CD4-positive, alpha-beta T cell (primary cell): ENCODE data around the gene ACAD11. TPM values are rescaled to one million over a fixed set of nuclear protein-coding genes. Genes with fewer than 3 reads are reported as not detected.

ENCODE experiments used
- ATAC-seq: fragments of 200-7000 bp; cut with Tn5 transposase; one replicate; pipeline ENCODE4 v1.10.0; 2022; ENCODE audit warnings: mild to moderate bottlenecking; ENCODE audit not compliant: poor library complexity
- CTCF ChIA-PET: fragments of 350-600 bp; sonication (Branson Sonifier 250); formaldehyde crosslinking; loops from one replicate; lab custom pipeline; 2021; ENCODE audit warnings: antibody characterized with exemption, inconsistent platforms; lab: Charles Lee
- POLR2A ChIA-PET: fragments of 350-600 bp; sonication (Branson Sonifier 250); formaldehyde crosslinking; loops from one replicate; lab custom pipeline; 2021; ENCODE audit warnings: antibody characterized with exemption, inconsistent platforms; lab: Charles Lee
- DNase-seq, 14 experiments: peaks; one replicate each; pipeline ENCODE4 v3.0.0-alpha.2; 2013 to 2020; ENCODE audit warnings: mixed read lengths in 2 of 14
- H3K27ac ChIP-seq, 2 donors: one replicate each; pipeline versions ENCODE4 v1.5.1 to v1.7.0; 2013; ENCODE audit warnings: low read length in 2 of 2, low read depth in 1 of 2, mild to moderate bottlenecking in 1 of 2
- H3K27me3 ChIP-seq, 2 experiments: 1 replicate in 1 of 2; 2 replicates in 1 of 2; pipeline versions ENCODE4 v1.6.1 to v1.7.0; 2013; ENCODE audit warnings: low read length in 2 of 2, control low read depth in 1 of 2, mild to moderate bottlenecking in 1 of 2, moderate library complexity in 1 of 2; ENCODE audit not compliant: insufficient read depth in 2 of 2, control insufficient read depth in 1 of 2
- H3K36me3 ChIP-seq: one replicate; pipeline ENCODE4 v1.6.1; 2013; ENCODE audit warnings: low read length, control low read depth; ENCODE audit not compliant: insufficient read depth
- H3K4me1 ChIP-seq: one replicate; pipeline ENCODE4 v1.6.1; 2013; ENCODE audit warnings: low read length, control low read depth; ENCODE audit not compliant: insufficient read depth
- H3K4me3 ChIP-seq: one replicate; pipeline ENCODE4 v1.5.1; 2013; ENCODE audit warnings: mild to moderate bottlenecking, low read length, moderate library complexity
- H3K9me3 ChIP-seq, 2 experiments: 1 replicate in 1 of 2; 2 replicates in 1 of 2; pipeline versions ENCODE4 v1.6.1 to v1.7.0; 2013; ENCODE audit warnings: low read length in 2 of 2, mild to moderate bottlenecking in 2 of 2, control low read depth in 1 of 2, moderate library complexity in 1 of 2; ENCODE audit not compliant: control insufficient read depth in 1 of 2, insufficient read depth in 1 of 2
- H3K27ac Mint-ChIP-seq: one replicate; pipeline ENCODE4 v1.8.0; 2020; ENCODE audit warnings: mixed read lengths
- H3K27me3 Mint-ChIP-seq: one replicate; pipeline ENCODE4 v1.8.0; 2021; ENCODE audit warnings: mixed read lengths
- H3K36me3 Mint-ChIP-seq: one replicate; pipeline ENCODE4 v1.8.0; 2021; ENCODE audit warnings: low read depth, mixed read lengths
- H3K4me1 Mint-ChIP-seq: one replicate; pipeline ENCODE4 v1.8.0; 2021; ENCODE audit warnings: low read depth, mixed read lengths
- H3K4me3 Mint-ChIP-seq: one replicate; pipeline ENCODE4 v1.8.0; 2020; ENCODE audit warnings: mild to moderate bottlenecking, mixed read lengths
- H3K9me3 Mint-ChIP-seq: one replicate; pipeline ENCODE4 v1.8.0; 2020; ENCODE audit warnings: mixed read lengths
- CTCF ChIP-seq: fragments of 200-600 bp; IDR thresholded peaks from one replicate; pipeline ENCODE4 v1.8.0; 2022; ENCODE audit warnings: antibody characterized with exemption, mild to moderate bottlenecking
- intact Hi-C, 2 experiments: fragments of 100-400 bp; cut with DNase I in 1 of 2; cut with micrococcal nuclease in 1 of 2; formaldehyde crosslinking; loops; one replicate each; pipeline versions ENCODE4 v1.15.1 to v1.9.0; 2023 to 2025; cut with DNase I, micrococcal nuclease
- total RNA-seq, 174 experiments: library from RNA in 2 of 174; stranded (reverse) in 2 of 174; gene quantifications; one replicate each; pipeline ENCODE4 v1.2.3 and lab custom pipeline; 2021 to 2026

Gene ACAD11
- total RNA-seq, 2 experiments from 2014 or later = 26.6 to 27.9 TPM

GRCh38 chr3:132569153-132569552 lies 90.5 kb downstream of the ACAD11 start:
- H3K27ac Mint-ChIP-seq = no peak overlapping the region
- no peak for ATAC-seq
- no peak overlapping the region for H3K4me3 Mint-ChIP-seq
- no peaks in the 10 kb centered on the region for H3K4me1 Mint-ChIP-seq
- intact Hi-C loops = no loop called here
- Histone ChIP-seq H3K4me3 (no peak overlapping the region), H3K27me3 (no peaks in the 10 kb centered on the region), H3K4me1 (no peaks in the 10 kb centered on the region), H3K27ac (no peak overlapping the region), H3K9me3 (no peaks in the 10 kb centered on the region), H3K36me3 (peaks cover 3% of the 10 kb centered on the region)
- CTCF ChIA-PET = no interaction called here
- POLR2A ChIA-PET = no interaction called here
- no peak for DNase-seq
- H3K36me3 Mint-ChIP-seq = peaks cover 72% of the 10 kb centered on the region
- no peaks in the 10 kb centered on the region for H3K9me3 Mint-ChIP-seq
- H3K27me3 Mint-ChIP-seq = no peaks in the 10 kb centered on the region
- TF ChIP-seq CTCF = no peak

- no peaks in the 10 kb centered on the region for H3K9me3 ChIP-seq
- no peak overlapping the region for H3K27ac Mint-ChIP-seq
- H3K4me1 ChIP-seq = no peaks in the 10 kb centered on the region
- CTCF ChIA-PET = no interaction called here
- no peaks in the 10 kb centered on the region for H3K4me1 Mint-ChIP-seq
- no peaks in the 10 kb centered on the region for H3K27me3 ChIP-seq
- no peaks in the 10 kb centered on the region for H3K9me3 Mint-ChIP-seq
- DNase-seq (no peak), ATAC-seq (no peak)
- no peak for TF ChIP-seq CTCF
- H3K27me3 Mint-ChIP-seq = no peaks in the 10 kb centered on the region
- no peak overlapping the region for H3K4me3 Mint-ChIP-seq
- H3K36me3 ChIP-seq = no peaks in the 10 kb centered on the region
- no peak overlapping the region for H3K4me3 ChIP-seq
- peaks cover 71% of the 10 kb centered on the region for H3K36me3 Mint-ChIP-seq
- intact Hi-C loops = no loop called here
- no peak overlapping the region for H3K27ac ChIP-seq
- POLR2A ChIA-PET = no interaction called here
These were observed 91.2 kb downstream of the ACAD11 start for GRCh38 chr3:132568422-132568821.

- TF ChIP-seq CTCF = no peak
- no peak overlapping the region for H3K27ac ChIP-seq
- Mint-ChIP-seq H3K27me3 (no peaks in the 10 kb centered on the region), H3K27ac (no peak overlapping the region), H3K36me3 (peaks cover 63% of the 10 kb centered on the region), H3K9me3 (no peaks in the 10 kb centered on the region), H3K4me3 (no peak overlapping the region), H3K4me1 (no peaks in the 10 kb centered on the region)
- peaks cover 12% of the 10 kb centered on the region for H3K36me3 ChIP-seq
- no peaks in the 10 kb centered on the region for H3K27me3 ChIP-seq
- intact Hi-C loops = no loop called here
- no peaks in the 10 kb centered on the region for H3K4me1 ChIP-seq
- POLR2A ChIA-PET = no interaction called here
- DNase-seq (no peak), ATAC-seq (no peak)
- H3K9me3 ChIP-seq = no peaks in the 10 kb centered on the region
- CTCF ChIA-PET = no interaction called here
- H3K4me3 ChIP-seq = no peak overlapping the region
These were observed 95.5 kb downstream of the ACAD11 start for GRCh38 chr3:132564070-132564465.
